ENCODE data around the gene CCDC187. TPM values are rescaled to one million over a fixed set of nuclear protein-coding genes. Genes with fewer than 3 reads are reported as not detected.

The CCDC187 gene
- polyA plus RNA-seq, 1 donor, result 2.2 TPM

DNA sequence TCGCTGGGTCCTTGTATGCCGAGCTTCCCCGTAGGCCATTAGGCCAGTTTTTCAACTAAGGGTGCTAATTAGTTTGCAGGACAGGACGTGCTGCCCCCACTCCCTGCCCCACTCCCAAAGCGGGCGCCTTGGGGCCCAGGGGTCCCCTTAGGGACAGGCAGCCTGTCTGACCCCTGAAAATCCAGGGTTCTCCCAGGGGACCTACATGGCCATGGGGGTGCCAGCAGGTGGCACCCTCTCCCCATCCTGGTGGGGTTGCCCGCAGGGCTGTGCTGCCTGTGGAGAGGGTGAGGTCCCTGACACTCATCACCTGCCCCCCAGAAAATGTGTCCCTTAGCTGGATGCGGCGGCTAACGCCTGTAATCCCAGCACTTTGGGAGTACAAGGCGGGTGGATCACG lies 8.5 kb upstream of the CCDC187 start:
- DNase-seq, result no peak

DNA sequence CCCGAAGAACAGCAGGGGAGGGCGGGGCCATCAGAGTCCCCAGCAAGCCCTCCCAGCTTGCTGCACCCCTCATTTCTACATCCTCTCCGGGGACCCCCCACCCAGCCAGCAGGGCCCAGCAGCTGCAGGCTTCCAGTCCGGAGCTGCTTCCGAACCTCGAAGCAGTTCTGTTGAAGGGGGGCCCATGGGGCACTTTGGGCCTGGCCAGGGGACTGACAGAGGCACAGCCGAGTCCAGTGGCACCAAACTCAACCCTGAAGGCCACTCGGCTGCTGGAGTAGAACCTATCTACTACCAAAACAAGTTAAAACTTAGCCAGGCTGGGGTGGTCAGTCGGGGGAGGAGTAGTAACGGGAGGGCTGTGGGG lies 8.1 kb upstream of the CCDC187 start:
- DNase-seq, result no peak

DNA sequence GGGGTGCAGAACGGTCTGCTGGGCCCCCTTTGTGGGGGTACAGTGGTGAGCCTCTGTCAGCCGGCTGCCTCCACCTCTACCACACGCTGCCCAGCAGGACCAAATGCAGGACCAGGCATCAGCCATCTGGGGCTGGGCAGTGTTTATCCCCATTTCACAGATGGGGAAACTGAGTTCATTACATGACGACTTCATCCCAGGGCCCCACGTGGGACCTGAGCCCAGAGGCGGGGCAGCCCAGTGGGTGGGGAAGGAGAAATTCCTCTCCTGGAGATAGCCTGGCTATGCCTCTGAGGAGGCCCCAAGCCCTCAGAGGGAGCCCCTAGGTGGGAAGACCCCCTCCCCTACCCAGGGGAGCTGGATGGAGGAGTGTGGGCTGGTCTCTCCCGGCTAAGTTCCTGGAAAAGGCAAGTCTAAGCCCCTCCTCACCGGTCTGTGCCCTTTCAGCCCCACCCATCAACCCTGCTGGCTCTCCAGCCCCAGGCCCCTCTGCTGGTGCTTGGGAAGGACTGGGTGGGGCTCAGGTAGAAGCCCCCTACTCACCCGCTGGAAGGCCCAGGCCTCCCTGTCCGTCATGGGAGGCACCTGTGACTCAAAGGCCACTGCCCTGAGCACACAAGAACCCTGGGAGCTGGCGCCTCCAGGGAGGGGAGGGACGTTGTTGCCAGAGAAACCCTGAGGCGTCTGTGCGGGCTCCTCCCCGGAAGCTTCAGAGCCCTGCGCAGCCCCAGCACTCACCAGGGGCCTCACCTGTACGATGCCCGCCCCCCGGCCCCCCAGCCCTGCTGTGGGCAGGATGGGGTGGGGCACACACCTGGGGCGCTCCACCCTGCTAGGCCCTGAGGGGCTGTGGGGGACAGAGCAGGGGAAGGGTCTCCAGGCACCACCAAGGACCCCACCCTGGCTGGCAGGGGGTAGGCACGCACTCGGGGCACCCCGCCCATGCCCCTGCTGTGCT lies 7.4 kb upstream of the CCDC187 start:
- no peak for DNase-seq

DNA sequence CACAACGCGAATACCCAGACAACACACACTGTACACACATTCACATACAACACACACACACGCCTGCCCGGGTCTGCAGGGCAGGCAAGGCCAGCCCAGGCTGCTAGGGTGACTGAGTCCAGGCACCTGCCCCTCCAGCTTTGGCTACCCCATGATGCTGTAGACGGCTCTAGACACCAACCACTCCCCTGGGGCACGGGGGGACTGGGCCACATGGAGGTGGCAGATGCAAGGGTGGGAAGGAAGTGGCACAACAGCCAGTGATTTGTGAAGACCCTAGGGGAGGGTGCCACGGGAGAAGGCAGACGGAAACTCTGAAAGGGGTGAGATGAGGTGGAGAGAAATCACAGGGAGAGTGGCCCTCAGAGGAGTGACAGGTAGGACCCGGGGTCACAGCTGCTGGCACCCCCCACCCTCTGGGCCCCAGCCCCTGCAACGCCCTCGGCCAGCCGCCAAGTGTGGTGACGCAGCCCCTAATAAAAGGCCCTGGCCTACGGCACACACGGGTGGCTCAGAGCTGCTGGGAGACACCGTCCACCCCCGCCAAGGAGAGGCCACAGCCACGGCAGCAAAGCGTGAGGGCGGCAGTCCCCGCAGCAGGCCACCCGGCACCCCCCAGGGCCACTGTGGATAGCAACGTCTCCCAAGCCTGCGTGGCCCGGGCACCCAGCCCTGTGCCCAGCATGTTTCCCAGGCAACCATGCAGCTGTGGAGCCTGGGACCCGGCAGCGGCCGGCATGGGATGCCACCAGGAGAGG lies 6.6 kb upstream of the CCDC187 start:
- no peak for DNase-seq

DNA sequence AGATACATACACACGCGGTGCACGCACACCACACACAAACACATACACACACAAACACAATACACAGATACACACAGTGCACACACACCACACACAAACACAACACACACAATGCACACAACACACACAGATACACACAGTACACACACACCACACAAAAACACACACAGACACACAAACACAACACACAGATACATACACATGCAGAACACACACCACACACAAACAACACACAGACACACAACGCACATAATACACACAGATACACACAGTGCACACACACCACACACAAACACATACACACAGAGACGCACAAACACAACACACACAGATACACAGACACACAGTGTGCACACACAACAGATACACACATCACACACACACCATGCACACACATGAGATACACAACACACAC lies 5.9 kb upstream of the CCDC187 start:
- DNase-seq, result no peak

DNA sequence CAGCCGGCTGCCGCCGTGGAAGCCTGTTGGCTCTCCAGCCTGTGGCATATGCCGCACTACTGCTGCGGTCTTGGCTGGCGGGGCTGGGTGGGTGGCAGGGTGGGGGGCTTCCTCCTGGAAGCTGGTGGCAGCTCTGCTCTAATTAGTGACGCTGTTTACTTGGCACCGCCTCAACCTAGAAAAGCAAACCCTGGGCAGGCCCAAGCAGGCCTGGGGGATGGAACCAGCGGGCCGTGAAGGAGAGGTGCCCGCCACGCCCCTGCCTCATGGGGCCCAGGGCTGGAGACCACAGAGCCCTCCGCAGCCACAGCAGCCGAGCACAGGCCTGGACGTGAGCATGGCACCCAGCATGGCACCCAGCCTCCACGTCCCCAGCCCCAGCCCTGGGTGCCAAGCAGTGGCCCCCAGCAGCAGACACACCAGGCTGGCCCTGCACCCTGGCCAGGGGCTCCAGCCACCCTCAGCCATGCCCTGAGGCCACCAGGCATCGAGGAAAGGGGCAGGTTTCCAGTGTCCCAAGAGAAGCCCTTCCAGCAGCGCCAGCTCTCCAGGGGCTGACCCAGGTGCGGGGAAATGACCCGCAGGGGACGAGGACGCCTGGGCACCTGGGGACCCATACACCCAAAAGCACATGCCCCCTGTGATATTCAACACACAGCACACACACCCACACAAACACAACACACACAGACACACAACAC lies 5.4 kb upstream of the CCDC187 start:
- DNase-seq, result peak; percentile 71

DNA sequence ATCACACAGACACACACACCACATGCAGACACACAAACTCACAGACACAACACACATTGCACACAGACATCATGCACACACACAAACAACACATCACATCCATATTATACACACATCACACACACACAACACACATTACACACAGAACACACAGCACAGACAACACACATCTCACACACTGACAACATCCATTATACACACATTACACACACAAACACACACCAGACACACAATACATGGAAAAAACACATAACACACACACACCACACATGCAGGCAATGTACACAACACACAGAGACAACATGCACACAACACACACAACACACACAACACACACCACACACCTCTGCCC lies 4.8 kb upstream of the CCDC187 start:
- no peak for DNase-seq

DNA sequence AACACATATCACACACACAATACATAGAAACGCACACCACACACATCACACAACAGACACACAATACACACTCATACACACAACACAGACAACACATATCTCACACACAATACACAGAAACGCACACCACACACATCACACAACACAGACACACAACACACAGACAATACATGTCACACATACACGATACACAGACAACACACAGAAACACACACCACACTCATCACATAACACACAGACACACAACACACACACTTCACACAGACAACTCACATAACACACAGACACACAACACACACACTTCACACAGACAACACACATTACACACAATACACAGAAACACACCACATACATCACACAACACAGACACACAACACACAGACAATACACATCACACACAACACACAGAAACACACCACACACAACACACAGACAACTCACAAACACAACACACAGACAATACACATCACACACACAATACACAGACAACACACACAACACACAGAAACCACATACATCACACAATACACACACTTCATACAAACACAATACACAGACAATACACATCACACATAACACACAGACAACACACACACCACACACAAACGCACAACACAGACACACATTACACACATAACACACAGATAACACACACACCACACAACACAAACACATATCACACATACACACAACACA lies 4.3 kb upstream of the CCDC187 start:
- no peak for DNase-seq

DNA sequence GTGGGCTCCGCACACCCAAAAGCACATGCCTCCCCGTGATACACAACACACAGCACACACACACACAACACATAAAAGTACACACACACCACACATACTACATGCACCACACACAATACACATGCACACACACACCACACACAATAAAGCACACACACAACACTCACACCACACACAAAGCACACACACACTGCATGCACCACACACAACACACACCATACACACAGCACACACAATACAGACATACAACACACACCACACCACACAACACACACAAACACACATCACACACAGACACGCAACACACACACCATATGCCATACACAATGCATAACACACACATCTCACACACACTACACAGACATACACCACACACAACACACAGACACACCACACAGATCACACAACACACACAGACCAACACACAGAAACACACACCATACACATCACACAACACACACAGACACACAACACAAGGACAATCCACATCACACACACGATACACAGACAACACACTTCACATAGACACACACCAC lies 3.4 kb upstream of the CCDC187 start:
- DNase-seq, result no peak

DNA sequence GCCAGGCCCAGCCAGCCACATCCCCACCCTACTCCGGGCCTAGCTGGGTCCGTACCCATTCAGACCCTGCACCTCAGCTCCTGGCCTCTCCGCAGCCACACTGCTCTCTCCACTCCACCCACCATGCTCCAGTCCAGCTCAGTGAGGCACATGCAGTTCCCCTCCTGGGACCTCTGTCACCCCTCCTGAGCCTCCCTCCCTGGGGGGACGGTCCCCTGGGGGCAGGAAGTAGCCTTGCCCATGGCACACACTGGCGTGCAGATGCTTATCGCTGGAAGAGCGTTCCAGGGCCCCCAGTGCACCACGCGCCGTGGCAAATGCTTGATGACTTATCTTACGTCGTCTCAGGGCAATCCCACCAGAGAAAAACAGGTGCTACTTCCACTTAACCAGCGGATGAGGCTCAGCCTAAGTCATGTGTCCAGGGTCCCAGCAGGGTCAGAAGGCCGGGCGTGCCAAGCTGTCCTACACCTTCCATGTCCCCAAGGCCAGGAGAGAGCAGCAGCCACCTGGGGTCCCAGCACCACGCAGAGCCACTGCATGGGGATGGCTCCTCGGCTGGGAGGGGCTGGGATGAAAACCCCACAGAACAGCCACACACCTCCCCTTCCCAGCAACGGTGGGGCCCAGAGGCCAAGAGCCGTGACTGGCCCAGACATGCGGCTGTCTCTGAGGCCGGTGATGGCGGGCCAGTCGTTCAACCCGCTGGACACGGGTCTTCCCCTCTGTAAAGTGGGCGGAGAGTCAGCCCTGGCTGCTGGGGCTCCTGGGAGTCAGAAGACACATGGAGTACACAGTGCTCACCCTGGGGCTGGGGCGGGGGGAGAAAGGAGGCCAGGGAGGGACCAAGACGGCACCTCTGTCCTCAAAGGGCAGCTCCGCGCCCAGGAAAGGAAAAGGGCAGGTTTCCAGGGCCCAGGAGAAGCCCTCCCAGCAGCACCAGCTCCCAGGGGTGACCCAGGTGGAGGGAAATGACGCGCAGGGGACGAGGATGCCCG lies 2.6 kb upstream of the CCDC187 start:
- DNase-seq, result no peak

DNA sequence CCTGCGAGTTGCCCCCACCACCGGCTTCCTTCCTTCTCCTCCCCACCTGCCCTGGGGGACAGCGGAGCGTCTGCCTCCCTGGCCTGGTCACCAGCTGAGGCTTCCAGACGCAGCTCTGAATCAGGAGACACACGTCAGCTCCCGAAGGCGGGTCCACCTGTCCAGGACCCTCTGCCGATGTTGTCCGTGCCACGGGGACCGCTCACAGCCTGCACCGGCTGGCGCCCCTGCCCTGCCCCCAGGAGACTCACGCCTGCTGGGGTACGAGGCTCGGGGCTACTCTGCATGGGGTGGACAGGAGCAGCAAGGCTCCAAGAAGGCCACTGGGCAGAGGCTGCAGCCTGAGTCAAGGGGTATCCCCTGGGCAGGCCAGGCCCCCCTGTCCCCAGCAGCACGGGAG lies 1.9 kb upstream of the CCDC187 start:
- no peak for DNase-seq

DNA sequence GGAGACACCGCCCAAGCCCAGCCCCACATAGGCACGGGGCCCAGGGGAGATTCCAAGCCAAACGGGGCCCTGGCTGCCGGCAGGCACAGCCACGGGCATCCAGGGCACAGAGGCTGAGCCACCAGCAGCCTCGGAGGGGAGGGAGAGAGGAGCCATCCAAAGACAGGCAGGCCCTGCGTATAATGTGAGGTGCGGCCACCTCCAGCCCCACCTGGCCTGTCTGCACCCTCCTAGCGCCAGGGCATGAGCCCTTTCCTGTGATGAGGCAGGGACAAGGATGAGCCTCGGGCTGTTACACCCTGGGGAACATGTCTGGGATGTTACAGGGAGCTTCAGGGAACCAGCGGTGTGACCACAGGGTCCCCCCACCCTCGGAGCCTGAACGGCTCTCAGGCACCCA lies 1.1 kb upstream of the CCDC187 start:
- DNase-seq, result no peak

DNA sequence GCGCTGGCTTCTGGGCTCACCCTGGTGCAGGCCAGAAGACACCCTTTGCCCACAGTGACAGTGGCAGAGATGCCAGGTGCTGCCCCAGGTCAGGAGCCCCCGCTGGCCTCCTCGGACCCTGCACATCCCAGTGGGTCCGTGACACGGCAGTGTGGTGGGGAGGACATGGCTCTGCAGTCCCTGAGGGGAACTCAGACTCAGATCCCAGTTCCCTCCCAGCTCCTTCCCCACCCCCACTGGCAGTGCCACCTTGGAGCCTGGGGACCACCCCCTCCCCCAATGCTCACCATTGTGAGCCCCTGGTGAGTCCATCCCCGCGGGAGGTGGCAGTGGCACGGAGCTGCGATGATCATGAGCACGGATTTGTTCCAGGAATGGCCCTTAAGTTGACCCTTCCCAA lies 562 bp upstream of the CCDC187 start:
- no peak for DNase-seq

DNA sequence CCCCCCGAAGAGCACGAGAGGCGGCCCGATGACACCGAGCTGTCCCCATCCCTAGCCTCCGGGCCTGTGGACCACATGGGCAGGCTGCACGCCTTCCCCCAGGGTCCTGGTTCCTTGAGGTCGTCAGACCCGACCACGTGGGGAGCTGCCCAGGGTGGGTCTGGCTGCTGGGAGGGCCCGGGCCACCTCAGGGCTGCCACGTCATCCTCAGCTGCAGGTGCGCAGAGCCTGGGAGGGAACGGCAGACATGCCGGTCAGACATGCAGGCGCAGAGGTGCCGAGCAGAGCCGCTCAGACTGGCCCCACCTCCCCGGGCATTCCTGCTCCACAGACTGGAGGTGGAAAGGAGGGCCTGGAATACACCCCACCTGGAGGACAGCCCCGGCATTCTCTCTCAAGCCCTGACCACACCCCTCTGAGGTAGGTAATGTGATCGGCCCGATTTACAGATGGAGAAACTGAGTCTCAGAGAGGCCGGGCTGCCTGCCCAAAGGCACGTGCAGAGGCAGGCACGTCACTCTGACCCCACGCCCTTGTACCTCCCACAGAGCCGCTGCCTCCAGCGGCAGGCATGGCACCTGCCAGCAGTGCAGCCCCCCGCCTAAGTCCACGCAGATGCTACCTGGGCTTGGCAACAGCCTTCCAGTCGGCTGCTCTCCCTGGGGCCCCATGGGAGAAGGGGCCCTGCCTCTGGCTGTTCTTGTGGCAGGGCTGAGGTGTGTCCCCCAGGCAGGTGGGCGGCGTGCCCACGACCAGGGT lies 649 bp downstream of the CCDC187 start:
- DNase-seq, result no peak

DNA sequence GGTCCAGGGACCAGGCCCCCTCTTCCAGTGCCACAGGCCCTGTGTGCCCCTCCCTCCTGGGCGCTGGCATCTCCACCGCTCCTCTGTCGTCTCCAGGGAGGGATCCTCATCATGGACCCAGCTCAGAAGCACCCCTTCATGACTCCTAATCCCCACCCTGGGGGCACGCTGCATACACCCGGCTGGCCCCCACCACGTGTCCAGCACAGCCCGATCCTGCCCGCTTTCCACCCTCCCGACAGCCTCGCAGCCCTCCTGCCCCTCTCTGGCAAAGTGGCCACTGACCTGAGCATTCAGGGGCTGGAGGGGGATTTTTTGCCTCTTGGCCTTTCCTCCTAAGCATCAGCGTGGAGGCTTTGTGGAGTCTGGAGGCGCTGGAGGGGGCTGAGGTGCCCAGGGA lies 1.4 kb downstream of the CCDC187 start:
- no peak for DNase-seq

DNA sequence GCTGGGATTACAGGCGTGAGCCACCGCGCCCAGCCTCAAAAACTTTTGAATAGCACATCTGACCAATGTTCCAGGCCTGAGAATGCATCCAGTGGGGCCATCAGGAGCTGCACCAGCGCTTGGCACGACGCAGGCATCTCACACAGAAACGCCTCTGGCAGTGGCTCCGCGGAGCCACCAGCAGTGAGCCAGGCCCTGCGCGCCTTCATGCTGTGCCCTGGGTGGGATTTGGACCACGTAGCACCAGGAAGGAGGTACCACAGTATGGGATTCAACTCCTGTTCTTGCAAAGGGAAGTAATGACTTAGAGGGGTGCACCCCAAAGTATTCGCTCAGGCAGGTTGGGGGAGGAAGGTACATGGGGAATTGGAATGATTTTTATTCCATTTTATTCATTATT lies 3.0 kb downstream of the CCDC187 start:
- no peak for DNase-seq

DNA sequence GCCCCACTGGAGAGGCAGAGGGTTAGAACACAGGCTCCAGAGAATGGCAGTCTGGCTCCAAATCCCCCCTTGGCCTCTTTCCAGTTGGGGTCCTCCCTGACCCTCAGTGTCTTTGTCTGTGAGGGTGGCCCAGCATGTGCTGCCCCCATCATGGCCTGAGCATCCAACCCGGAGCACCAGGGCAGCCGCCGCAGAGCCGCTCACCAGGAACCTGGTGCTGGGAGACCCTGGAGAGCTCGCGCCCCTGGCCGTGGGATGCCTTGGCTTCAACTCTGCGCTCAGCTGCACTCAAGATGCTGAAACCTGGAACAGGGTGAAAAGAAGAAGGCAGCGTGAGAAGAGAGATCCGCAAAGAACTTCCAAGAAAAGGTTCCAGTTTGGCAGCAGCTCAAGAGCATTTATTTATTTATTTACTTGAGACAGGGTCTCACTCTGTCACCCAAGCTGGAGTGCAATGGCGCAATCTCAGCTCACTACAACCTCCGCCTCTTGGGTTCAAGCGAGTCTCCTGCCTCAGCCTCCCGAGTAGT lies 3.8 kb downstream of the CCDC187 start:
- DNase-seq, result no peak

DNA sequence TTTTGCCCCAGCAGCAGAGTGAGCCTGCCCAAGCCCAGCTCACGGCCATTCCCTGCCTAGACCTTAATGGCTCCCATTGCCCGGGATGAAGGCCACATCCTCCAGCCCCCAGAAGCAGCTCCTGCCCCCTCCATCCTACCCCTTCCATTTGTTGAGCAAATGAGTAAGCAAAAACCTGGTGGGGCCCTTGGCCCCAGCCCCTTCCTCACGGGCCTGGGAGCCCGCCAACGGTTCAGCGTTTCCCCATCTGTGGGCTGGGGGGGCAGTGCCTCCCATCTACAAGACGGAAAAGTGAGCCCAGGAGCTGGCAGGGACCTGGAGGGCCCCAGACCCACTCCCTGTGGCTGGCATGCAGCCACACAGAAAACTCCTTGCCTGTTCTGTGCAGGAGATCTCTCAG lies 4.4 kb downstream of the CCDC187 start:
- DNase-seq, result no peak

DNA sequence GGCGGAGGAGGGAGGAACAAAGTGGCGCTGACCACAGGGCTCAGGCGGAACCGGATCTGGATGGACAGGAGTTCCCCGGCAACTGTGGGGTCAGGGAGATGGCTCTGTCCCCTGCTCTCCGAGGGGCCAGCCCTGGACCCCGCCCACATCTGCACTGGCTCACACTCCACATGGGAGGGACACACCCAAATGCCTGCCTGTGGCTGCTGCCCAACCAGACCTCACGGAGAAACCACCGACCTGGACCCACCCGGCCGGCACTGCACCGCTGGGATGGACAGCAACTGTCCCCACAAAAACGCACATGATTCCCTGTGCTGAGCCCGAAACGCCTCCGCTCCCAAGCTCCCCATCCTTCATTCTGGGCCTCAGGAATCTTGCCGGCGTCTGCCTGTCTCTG lies 4.8 kb downstream of the CCDC187 start:
- no peak for DNase-seq

Measured in left kidney (tissue), 2 donors.